ENCODE measurements around the gene MLEC. TPM values are rescaled to one million over a fixed set of nuclear protein-coding genes. Genes with fewer than 3 reads are reported as not detected.

The MLEC gene
- total and polyA plus RNA-seq, 7 experiments from 2014 or later: 24.5 to 132 (median 41.6) TPM

- H3K4me1 ChIP-seq (ENCODE audit: control insufficient read depth in 2 of 2, insufficient read depth in 2 of 2, low read length in 2 of 2): peaks cover 12 to 26% of the 10 kb centered on the region in 2 donors
- ChIA-PET CTCF (interaction anchor here (0.7 to 3.2 kb wide), 3 partner anchors 9 to 42 kb away, joined by 3 to 11 read pairs (median 6); no protein-coding TSS in a partner anchor), POLR2A (interaction anchor here (1.7 to 1.8 kb wide), 2 partner anchors 9 to 12 kb away, joined by 3 to 6 read pairs; no protein-coding TSS in a partner anchor)
- ATAC-seq (no peak), DNase-seq (no peak)
- Mint-ChIP-seq H3K4me1 (peaks cover 30 to 68% (median 58%) of the 10 kb centered on the region in 7 donors), H3K36me3 (peaks cover 0 to 9% (median 5%) of the 10 kb centered on the region in 5 donors), H3K27ac (peak overlapping the region in 7 of 9 donors; percentile 43 to 89 (median 75)), H3K9me3 (peaks cover 0 to 3% (median 0%) of the 10 kb centered on the region in 11 donors), H3K4me3 (peak overlapping the region; percentile 88 to 95 (median 90)), H3K27me3 (peaks cover 0 to 3% (median 0%) of the 10 kb centered on the region in 5 donors)
- H3K4me3 ChIP-seq (ENCODE audit: low read length): peak overlapping the region; percentile 99
- H3K9me3 ChIP-seq (ENCODE audit: control insufficient read depth in 2 of 3, low read length in 3 of 3): no peaks in the 10 kb centered on the region
- H3K27ac ChIP-seq (ENCODE audit: low read depth, low read length): peak overlapping the region; percentile 77
- peaks cover 0 to 1% (median 0%) of the 10 kb centered on the region in 3 experiments for H3K36me3 ChIP-seq (ENCODE audit: control insufficient read depth in 2 of 3, insufficient read depth in 3 of 3, low read length in 3 of 3)
- no peaks in the 10 kb centered on the region for H3K27me3 ChIP-seq (ENCODE audit: control insufficient read depth in 2 of 2, insufficient read depth in 2 of 2, low read length in 2 of 2)
- intact Hi-C loops (cut with micrococcal nuclease): loop anchor here (5.0 kb wide), 5 partner anchors 161 to 1764 kb away; partner anchors contain the start of genes COQ5 (in 1 of the 2), DIABLO (in 1 of the 2) and RAB35 (in 1 of the 2)
Observed at GRCh38 chr12:120688527-120689071, 1.6 kb downstream of the MLEC start.

DNA sequence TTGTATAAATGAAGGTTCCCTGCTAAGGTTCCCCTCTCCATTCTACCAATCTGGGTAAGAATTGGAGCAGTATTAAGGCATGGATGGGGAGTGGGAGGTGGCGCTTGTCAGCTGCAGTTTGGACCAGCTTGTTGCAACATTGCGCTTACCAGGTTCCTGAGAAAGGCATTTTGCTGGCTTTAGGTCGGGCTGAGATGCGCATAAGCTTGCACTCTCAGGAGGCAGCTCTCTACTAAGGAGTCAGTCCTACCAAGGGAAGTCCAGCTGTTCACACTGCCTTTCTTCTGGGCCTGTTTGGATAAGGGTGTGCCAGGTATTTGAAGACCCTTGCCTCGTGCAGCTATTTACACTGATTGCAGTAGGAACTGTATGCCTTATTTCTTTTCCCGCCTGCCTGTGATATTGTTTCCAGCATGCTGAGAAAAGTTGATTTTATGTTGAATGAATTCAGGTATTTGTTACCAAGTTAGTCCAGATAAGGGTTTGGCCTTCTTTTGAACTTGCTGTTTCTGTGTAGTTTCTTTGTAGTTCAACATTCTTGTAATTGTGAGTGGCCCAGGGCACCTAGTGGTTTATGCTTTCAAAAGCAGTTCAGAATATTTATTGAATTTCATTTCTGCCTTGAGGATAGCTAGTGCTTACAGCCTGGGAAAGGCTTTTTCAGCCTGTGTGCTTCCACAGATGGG, 2.6 kb downstream of the MLEC start:
- H3K4me1 Mint-ChIP-seq: peaks cover 32 to 69% (median 62%) of the 10 kb centered on the region in 7 donors
- ChIA-PET CTCF (interaction anchor here (0.7 to 3.2 kb wide), 3 partner anchors 20 to 43 kb away, joined by 3 to 11 read pairs (median 3); partner anchors contain the start of gene UNC119B), POLR2A (interaction anchor here (1.7 to 1.8 kb wide), 2 partner anchors 8 to 11 kb away, joined by 3 to 6 read pairs; no protein-coding TSS in a partner anchor)
- DNase-seq (no peak), ATAC-seq (no peak)
- H3K27me3 ChIP-seq (ENCODE audit: control insufficient read depth in 2 of 2, insufficient read depth in 2 of 2, low read length in 2 of 2): no peaks in the 10 kb centered on the region
- no peak overlapping the region for H3K4me3 ChIP-seq (ENCODE audit: low read length)
- H3K36me3 ChIP-seq (ENCODE audit: control insufficient read depth in 2 of 3, insufficient read depth in 3 of 3, low read length in 3 of 3): peaks cover 0 to 10% (median under 1%) of the 10 kb centered on the region in 3 experiments
- peak overlapping the region in 1 of 9 donors; percentile 87 for H3K27ac Mint-ChIP-seq
- peaks cover 2 to 16% (median 9%) of the 10 kb centered on the region in 5 donors for H3K36me3 Mint-ChIP-seq
- H3K9me3 Mint-ChIP-seq: peaks cover 0 to 3% (median 0%) of the 10 kb centered on the region in 11 donors
- no peak overlapping the region for H3K27ac ChIP-seq (ENCODE audit: low read depth, low read length)
- peak overlapping the region; percentile 20 to 95 (median 90) for H3K4me3 Mint-ChIP-seq
- intact Hi-C loops (cut with micrococcal nuclease): loop anchor here (5.0 kb wide), 5 partner anchors 162 to 1763 kb away; partner anchors contain the start of genes COQ5 (in 1 of the 2), DIABLO (in 1 of the 2) and RAB35 (in 1 of the 2)
- peaks cover 0 to 3% (median 0%) of the 10 kb centered on the region in 5 donors for H3K27me3 Mint-ChIP-seq
- peaks cover 12 to 26% of the 10 kb centered on the region in 2 donors for H3K4me1 ChIP-seq (ENCODE audit: control insufficient read depth in 2 of 2, insufficient read depth in 2 of 2, low read length in 2 of 2)
- H3K9me3 ChIP-seq (ENCODE audit: control insufficient read depth in 2 of 3, low read length in 3 of 3): no peaks in the 10 kb centered on the region

DNA sequence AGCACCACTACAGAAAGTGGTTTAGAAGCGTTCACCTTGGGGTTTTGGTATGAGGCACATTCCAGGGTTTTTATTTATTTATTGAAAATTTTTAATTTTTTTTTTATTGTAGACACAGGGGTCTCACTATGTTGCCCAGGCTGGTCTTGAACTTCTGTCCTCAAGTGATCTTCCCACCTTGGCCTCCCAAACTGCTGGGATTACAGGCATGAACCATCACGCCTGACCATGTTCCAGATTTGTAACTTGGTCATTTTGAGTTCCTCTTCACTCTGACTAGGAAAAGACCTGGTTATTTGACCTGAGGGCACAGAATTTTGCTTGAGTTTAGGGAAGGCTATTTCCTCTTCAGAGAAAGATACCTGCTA, 3.1 kb downstream of the MLEC start:
- H3K27ac ChIP-seq (ENCODE audit: low read depth, low read length): no peak overlapping the region
- CTCF ChIA-PET: interaction anchor here (0.7 to 0.9 kb wide), 2 partner anchors 20 to 24 kb away, joined by 3 read pairs; partner anchors contain the start of gene UNC119B
- H3K4me3 ChIP-seq (ENCODE audit: low read length): no peak overlapping the region
- peaks cover 3 to 16% (median 5%) of the 10 kb centered on the region in 3 experiments for H3K36me3 ChIP-seq (ENCODE audit: control insufficient read depth in 2 of 3, insufficient read depth in 3 of 3, low read length in 3 of 3)
- no peak for ATAC-seq
- Mint-ChIP-seq H3K27me3 (peaks cover 0 to 3% (median 0%) of the 10 kb centered on the region in 5 donors), H3K27ac (peak overlapping the region in 1 of 9 donors; percentile 28), H3K4me3 (peak overlapping the region in 3 of 10 donors; percentile 88 to 92 (median 90)), H3K36me3 (peaks cover 7 to 21% (median 12%) of the 10 kb centered on the region in 5 donors), H3K9me3 (peaks cover 0 to 3% (median 0%) of the 10 kb centered on the region in 11 donors), H3K4me1 (peaks cover 32 to 68% (median 62%) of the 10 kb centered on the region in 7 donors)
- DNase-seq: no peak
- H3K27me3 ChIP-seq (ENCODE audit: control insufficient read depth in 2 of 2, insufficient read depth in 2 of 2, low read length in 2 of 2): no peaks in the 10 kb centered on the region
- intact Hi-C loops (cut with micrococcal nuclease): no loop called here
- POLR2A ChIA-PET: no interaction called here
- no peaks in the 10 kb centered on the region for H3K9me3 ChIP-seq (ENCODE audit: control insufficient read depth in 2 of 3, low read length in 3 of 3)
- H3K4me1 ChIP-seq (ENCODE audit: control insufficient read depth in 2 of 2, insufficient read depth in 2 of 2, low read length in 2 of 2): peaks cover 12 to 26% of the 10 kb centered on the region in 2 donors

GRCh38 chr12:120690978-120691377, 4.0 kb downstream of the MLEC start:
- no peak overlapping the region for H3K27ac ChIP-seq (ENCODE audit: low read depth, low read length)
- Mint-ChIP-seq H3K4me3 (peak overlapping the region in 3 of 10 donors; percentile 27 to 50 (median 46)), H3K27me3 (peaks cover 0 to 3% (median 0%) of the 10 kb centered on the region in 5 donors), H3K36me3 (peaks cover 12 to 29% (median 15%) of the 10 kb centered on the region in 5 donors), H3K27ac (peak overlapping the region in 1 of 9 donors; percentile 26), H3K9me3 (peaks cover 0 to 3% (median 0%) of the 10 kb centered on the region in 11 donors), H3K4me1 (peaks cover 29 to 67% (median 62%) of the 10 kb centered on the region in 7 donors)
- peaks cover 6 to 25% (median 7%) of the 10 kb centered on the region in 3 experiments for H3K36me3 ChIP-seq (ENCODE audit: control insufficient read depth in 2 of 3, insufficient read depth in 3 of 3, low read length in 3 of 3)
- no peaks in the 10 kb centered on the region for H3K27me3 ChIP-seq (ENCODE audit: control insufficient read depth in 2 of 2, insufficient read depth in 2 of 2, low read length in 2 of 2)
- DNase-seq (no peak), ATAC-seq (no peak)
- no peaks in the 10 kb centered on the region for H3K9me3 ChIP-seq (ENCODE audit: control insufficient read depth in 2 of 3, low read length in 3 of 3)
- intact Hi-C loops (cut with micrococcal nuclease): no loop called here
- CTCF ChIA-PET: no interaction called here
- no peak overlapping the region for H3K4me3 ChIP-seq (ENCODE audit: low read length)
- H3K4me1 ChIP-seq (ENCODE audit: control insufficient read depth in 2 of 2, insufficient read depth in 2 of 2, low read length in 2 of 2): peaks cover 12 to 26% of the 10 kb centered on the region in 2 donors
- POLR2A ChIA-PET: no interaction called here

- no peaks in the 10 kb centered on the region for H3K27me3 ChIP-seq (ENCODE audit: control insufficient read depth in 2 of 2, insufficient read depth in 2 of 2, low read length in 2 of 2)
- intact Hi-C loops (cut with micrococcal nuclease): no loop called here
- CTCF ChIA-PET: no interaction called here
- no peaks in the 10 kb centered on the region for H3K27me3 Mint-ChIP-seq
- H3K27ac ChIP-seq (ENCODE audit: low read depth, low read length): no peak overlapping the region
- peak overlapping the region in 5 of 10 donors; percentile 1 to 35 (median 34) for H3K4me3 Mint-ChIP-seq
- peaks cover 16 to 45% (median 29%) of the 10 kb centered on the region in 5 donors for H3K36me3 Mint-ChIP-seq
- H3K4me1 Mint-ChIP-seq: peaks cover 29 to 66% (median 61%) of the 10 kb centered on the region in 7 donors
- no peak for DNase-seq
- H3K9me3 Mint-ChIP-seq: no peaks in the 10 kb centered on the region
- H3K4me1 ChIP-seq (ENCODE audit: control insufficient read depth in 2 of 2, insufficient read depth in 2 of 2, low read length in 2 of 2): peaks cover 12 to 26% of the 10 kb centered on the region in 2 donors
- no peak for ATAC-seq
- peaks cover 17 to 41% (median 22%) of the 10 kb centered on the region in 3 experiments for H3K36me3 ChIP-seq (ENCODE audit: control insufficient read depth in 2 of 3, insufficient read depth in 3 of 3, low read length in 3 of 3)
- H3K4me3 ChIP-seq (ENCODE audit: low read length): no peak overlapping the region
- H3K9me3 ChIP-seq (ENCODE audit: control insufficient read depth in 2 of 3, low read length in 3 of 3): no peaks in the 10 kb centered on the region
- POLR2A ChIA-PET: no interaction called here
- peak overlapping the region in 7 of 9 donors; percentile 1 to 77 (median 24) for H3K27ac Mint-ChIP-seq
Observed at GRCh38 chr12:120692524-120693033, 5.6 kb downstream of the MLEC start.

DNA sequence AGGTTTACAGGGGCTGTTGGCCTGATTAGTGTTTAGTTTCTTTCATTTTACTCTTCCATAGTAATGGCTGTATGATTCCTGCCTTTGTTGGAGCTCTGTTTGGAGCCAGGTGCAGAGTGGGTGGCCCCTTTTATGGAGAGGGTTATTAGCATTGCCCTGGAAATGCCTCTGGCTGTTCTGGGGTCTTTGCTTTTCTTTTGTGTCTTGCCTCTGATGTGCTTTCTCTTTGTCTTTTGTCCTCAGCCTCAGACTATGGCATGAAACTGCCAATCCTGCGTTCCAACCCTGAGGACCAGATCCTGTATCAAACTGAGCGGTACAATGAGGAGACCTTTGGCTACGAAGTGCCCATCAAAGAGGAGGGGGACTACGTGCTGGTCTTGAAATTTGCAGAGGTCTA, 6.9 kb downstream of the MLEC start:
- H3K36me3 ChIP-seq (ENCODE audit: control insufficient read depth in 2 of 3, insufficient read depth in 3 of 3, low read length in 3 of 3): peaks cover 17 to 54% (median 27%) of the 10 kb centered on the region in 3 experiments
- CTCF ChIA-PET: interaction anchor here (0.6 kb wide), 1 partner anchor 47 kb away, joined by 5 read pairs; no protein-coding TSS in a partner anchor

More for the DNA sequence above, 6.9 kb downstream of the MLEC start:
- Histone ChIP-seq H3K9me3 (ENCODE audit: control insufficient read depth in 2 of 3, low read length in 3 of 3) (no peaks in the 10 kb centered on the region), H3K4me3 (ENCODE audit: low read length) (no peak overlapping the region), H3K27me3 (ENCODE audit: control insufficient read depth in 2 of 2, insufficient read depth in 2 of 2, low read length in 2 of 2) (no peaks in the 10 kb centered on the region), H3K27ac (ENCODE audit: low read depth, low read length) (no peak overlapping the region), H3K4me1 (ENCODE audit: control insufficient read depth in 2 of 2, insufficient read depth in 2 of 2, low read length in 2 of 2) (peaks cover 2 to 15% of the 10 kb centered on the region in 2 donors)
- peaks cover 19 to 61% (median 48%) of the 10 kb centered on the region in 7 donors for H3K4me1 Mint-ChIP-seq
- no peak for ATAC-seq
- intact Hi-C loops (cut with micrococcal nuclease): no loop called here
- H3K27ac Mint-ChIP-seq: peak overlapping the region in 1 of 9 donors; percentile 29
- POLR2A ChIA-PET: interaction anchor here (0.6 kb wide), 1 partner anchor 390 kb away, joined by 3 read pairs; no protein-coding TSS in a partner anchor
- no peak overlapping the region for H3K4me3 Mint-ChIP-seq
- H3K27me3 Mint-ChIP-seq: no peaks in the 10 kb centered on the region
- no peak for DNase-seq
- peaks cover 16 to 54% (median 29%) of the 10 kb centered on the region in 5 donors for H3K36me3 Mint-ChIP-seq
- no peaks in the 10 kb centered on the region for H3K9me3 Mint-ChIP-seq

All from naive thymus-derived CD4-positive, alpha-beta T cell (primary cell).